Measurements from ENCODE around the gene GAB2. TPM values are rescaled to one million over a fixed set of nuclear protein-coding genes. Genes with fewer than 3 reads are reported as not detected.
A peak's percentile ranks its signal among the peaks of the same experiment; 100 is the strongest.

GAB2 gene
- total RNA-seq (85.9 and 89.9 TPM in 2 replicates), polyA plus RNA-seq (5.8 and 7.7 TPM in 2 replicates), polyA minus RNA-seq (12.9 and 15.6 TPM in 2 replicates)
- 5.7 TPM for total RNA-seq (2013)

GRCh38 chr11:78417175-78417887 is at the start of gene GAB2:
TSS of gene GAB2 (minus strand) at chr11:78417820. CDS start at chr11:78417720, 100 bp downstream.
- ChIA-PET POLR2A (interaction anchor here (0.9 to 3.9 kb wide), 3 partner anchors 12 to 151 kb away, joined by 3 to 48 read pairs (median 3); no protein-coding TSS in a partner anchor), CTCF (interaction anchor here (0.7 to 7.1 kb wide), 13 partner anchors 7 to 278 kb away, joined by 3 to 143 read pairs (median 5); partner anchors contain the start of genes ALG8, KCTD21 and USP35)
- H3K4me3 ChIP-seq (ENCODE audit: control extremely low read depth in 1 of 5, extremely low read depth in 1 of 5, insufficient read depth in 1 of 5, low read depth in 2 of 5, low read length in 4 of 5) = peak within 1 kb of the TSS; percentile 71 to 84 (median 77)
- no peak for DNase-seq
- H2AFZ ChIP-seq (ENCODE audit: insufficient read depth, low read depth, low read length, poor library complexity, severe bottlenecking) = peak within 1 kb of the TSS; percentile 81
- H3K27ac ChIP-seq (ENCODE audit: low read length in 2 of 2) = peak within 1 kb of the TSS; percentile 59 to 77
- peak within 1 kb of the TSS; percentile 75 for H3K9ac ChIP-seq (ENCODE audit: low read length)
- no peaks in the 10 kb centered on the region for H4K20me1 ChIP-seq (ENCODE audit: control insufficient read depth, insufficient read depth, low read length, poor library complexity, severe bottlenecking)
- H3K27me3 ChIP-seq (replicated peaks in 1 of 4; ENCODE audit: control extremely low read depth in 1 of 4, control insufficient read depth in 3 of 4, insufficient read depth in 4 of 4, low read length in 3 of 4) = no peaks in the 10 kb centered on the region
- TF ChIP-seq CTCF (IDR thresholded peaks at IDR 0.05) (peak; percentile 4), EZH2 (IDR thresholded peaks at IDR 0.05; ENCODE audit: borderline replicate concordance, insufficient read depth, low read depth, low read length, poor library complexity, severe bottlenecking) (no peak)
- Mint-ChIP-seq H3K4me1 (peaks cover 76% of the 10 kb centered on the region), H3K27ac (peak within 1 kb of the TSS; percentile 98), H3K27me3 (no peaks in the 10 kb centered on the region), H3K9me3 (ENCODE audit: insufficient read depth) (no peaks in the 10 kb centered on the region), H3K4me3 (peak within 1 kb of the TSS; percentile 97)
- peak within 1 kb of the TSS; percentile 90 for H3K4me2 ChIP-seq (replicated peaks; ENCODE audit: low read depth, low read length, poor library complexity, severe bottlenecking)
- peak; percentile 4 for ATAC-seq (ENCODE audit: low read depth)
- no peaks in the 10 kb centered on the region for H3K36me3 ChIP-seq (replicated peaks in 1 of 2; ENCODE audit: control extremely low read depth in 1 of 2, control insufficient read depth in 1 of 2, extremely low read depth in 1 of 2, insufficient read depth in 2 of 2, low read length in 1 of 2)
- no peaks in the 10 kb centered on the region for H3K9me3 ChIP-seq (ENCODE audit: control extremely low read depth in 1 of 3, control insufficient read depth in 2 of 3, insufficient read depth in 1 of 3, low read length in 2 of 3)
- peaks cover 3% of the 10 kb centered on the region for H3K79me2 ChIP-seq (ENCODE audit: control insufficient read depth, insufficient read depth, low read length)
- WGBS (ENCODE audit: insufficient coverage) = under 1% methylated on average over 87 of the region's 93 CpGs
- peaks cover 42 to 58% of the 10 kb centered on the region in 2 donors for H3K4me1 ChIP-seq (ENCODE audit: control insufficient read depth in 2 of 2, insufficient read depth in 2 of 2, low read length in 2 of 2)
- intact Hi-C loops (cut with micrococcal nuclease) = loop anchor here (2.0 to 5.0 kb wide), 4 partner anchors 189 to 425 kb away; partner anchors contain the start of genes ALG8, INTS4, KCTD21 and USP35

- ChIA-PET CTCF (no interaction called here), POLR2A (no interaction called here)
- ATAC-seq (ENCODE audit: low read depth) (no peak), DNase-seq (no peak)
- Histone ChIP-seq H3K79me2 (ENCODE audit: control insufficient read depth, insufficient read depth, low read length) (no peaks in the 10 kb centered on the region), H3K27ac (ENCODE audit: low read length in 2 of 2) (no peak overlapping the region), H3K9me3 (ENCODE audit: control extremely low read depth in 1 of 3, control insufficient read depth in 2 of 3, insufficient read depth in 1 of 3, low read length in 2 of 3) (peaks cover 0 to 4% (median 0%) of the 10 kb centered on the region in 3 donors), H3K4me2 (replicated peaks; ENCODE audit: low read depth, low read length, poor library complexity, severe bottlenecking) (no peak overlapping the region), H3K4me1 (ENCODE audit: control insufficient read depth in 2 of 2, insufficient read depth in 2 of 2, low read length in 2 of 2) (peaks cover 26 to 27% of the 10 kb centered on the region in 2 donors), H3K4me3 (ENCODE audit: control extremely low read depth in 1 of 5, extremely low read depth in 1 of 5, insufficient read depth in 1 of 5, low read depth in 2 of 5, low read length in 4 of 5) (no peak overlapping the region), H3K27me3 (replicated peaks in 1 of 4; ENCODE audit: control extremely low read depth in 1 of 4, control insufficient read depth in 3 of 4, insufficient read depth in 4 of 4, low read length in 3 of 4) (no peaks in the 10 kb centered on the region), H3K9ac (ENCODE audit: low read length) (no peak overlapping the region), H4K20me1 (ENCODE audit: control insufficient read depth, insufficient read depth, low read length, poor library complexity, severe bottlenecking) (no peaks in the 10 kb centered on the region), H2AFZ (ENCODE audit: insufficient read depth, low read depth, low read length, poor library complexity, severe bottlenecking) (no peak overlapping the region), H3K36me3 (replicated peaks in 1 of 2; ENCODE audit: control extremely low read depth in 1 of 2, control insufficient read depth in 1 of 2, extremely low read depth in 1 of 2, insufficient read depth in 2 of 2, low read length in 1 of 2) (no peaks in the 10 kb centered on the region)
- intact Hi-C loops (cut with micrococcal nuclease) = no loop called here
- Mint-ChIP-seq H3K4me3 (no peak overlapping the region), H3K27me3 (no peaks in the 10 kb centered on the region), H3K4me1 (peaks cover 42% of the 10 kb centered on the region), H3K27ac (no peak overlapping the region), H3K9me3 (ENCODE audit: insufficient read depth) (no peaks in the 10 kb centered on the region)
- TF ChIP-seq EZH2 (IDR thresholded peaks at IDR 0.05; ENCODE audit: borderline replicate concordance, insufficient read depth, low read depth, low read length, poor library complexity, severe bottlenecking) (no peak), CTCF (IDR thresholded peaks at IDR 0.05) (no peak)
- no CpG with 5 or more reads among the region's 2 CpGs for WGBS (ENCODE audit: insufficient coverage)
These were observed 49.8 kb upstream of the GAB2 start for GRCh38 chr11:78467370-78467769.
